ENCODE results near the gene RAB4B. TPM values are rescaled to one million over a fixed set of nuclear protein-coding genes. Genes with fewer than 3 reads are reported as not detected.

RAB4B gene
- total RNA-seq, 1 donor, result 13.8 TPM

DNA sequence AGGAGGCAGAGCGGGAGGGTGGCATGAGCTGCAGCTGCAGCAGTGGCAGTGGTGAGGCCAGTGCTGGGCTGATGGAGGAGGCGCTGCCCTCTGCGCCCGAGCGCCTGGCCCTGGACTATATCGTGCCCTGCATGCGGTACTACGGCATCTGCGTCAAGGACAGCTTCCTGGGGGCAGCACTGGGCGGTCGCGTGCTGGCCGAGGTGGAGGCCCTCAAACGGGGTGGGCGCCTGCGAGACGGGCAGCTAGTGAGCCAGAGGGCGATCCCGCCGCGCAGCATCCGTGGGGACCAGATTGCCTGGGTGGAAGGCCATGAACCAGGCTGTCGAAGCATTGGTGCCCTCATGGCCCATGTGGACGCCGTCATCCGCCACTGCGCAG, 22.9 kb downstream of the RAB4B start:
- TF ChIP-seq CTCF (IDR thresholded peaks at IDR 0.05; ENCODE audit: extremely low read depth, low read depth, low read length), result no peak
- Histone ChIP-seq H3K9me3 (ENCODE audit: low read depth, low read length) (no peaks in the 10 kb centered on the region), H2AFZ (ENCODE audit: low read length) (no peak overlapping the region), H4K20me1 (ENCODE audit: insufficient read depth, low read length) (peaks cover 62% of the 10 kb centered on the region), H3K4me1 (ENCODE audit: insufficient read depth, low read length) (peaks cover 43% of the 10 kb centered on the region), H3K4me3 (ENCODE audit: insufficient read depth, low read length) (peak overlapping the region; percentile 88), H3K27me3 (ENCODE audit: insufficient read depth, low read length) (no peaks in the 10 kb centered on the region), H3K27ac (ENCODE audit: low read depth, low read length) (no peak overlapping the region), H3K79me2 (ENCODE audit: insufficient read depth, low read length) (peaks cover 69% of the 10 kb centered on the region), H3K4me2 (ENCODE audit: insufficient read depth, low read length) (peak overlapping the region; percentile 94), H3K36me3 (ENCODE audit: insufficient read depth, low read length) (peaks cover 36% of the 10 kb centered on the region)
- DNase-seq (ENCODE audit: insufficient read length, low spot score, missing footprints), result no peak

DNA sequence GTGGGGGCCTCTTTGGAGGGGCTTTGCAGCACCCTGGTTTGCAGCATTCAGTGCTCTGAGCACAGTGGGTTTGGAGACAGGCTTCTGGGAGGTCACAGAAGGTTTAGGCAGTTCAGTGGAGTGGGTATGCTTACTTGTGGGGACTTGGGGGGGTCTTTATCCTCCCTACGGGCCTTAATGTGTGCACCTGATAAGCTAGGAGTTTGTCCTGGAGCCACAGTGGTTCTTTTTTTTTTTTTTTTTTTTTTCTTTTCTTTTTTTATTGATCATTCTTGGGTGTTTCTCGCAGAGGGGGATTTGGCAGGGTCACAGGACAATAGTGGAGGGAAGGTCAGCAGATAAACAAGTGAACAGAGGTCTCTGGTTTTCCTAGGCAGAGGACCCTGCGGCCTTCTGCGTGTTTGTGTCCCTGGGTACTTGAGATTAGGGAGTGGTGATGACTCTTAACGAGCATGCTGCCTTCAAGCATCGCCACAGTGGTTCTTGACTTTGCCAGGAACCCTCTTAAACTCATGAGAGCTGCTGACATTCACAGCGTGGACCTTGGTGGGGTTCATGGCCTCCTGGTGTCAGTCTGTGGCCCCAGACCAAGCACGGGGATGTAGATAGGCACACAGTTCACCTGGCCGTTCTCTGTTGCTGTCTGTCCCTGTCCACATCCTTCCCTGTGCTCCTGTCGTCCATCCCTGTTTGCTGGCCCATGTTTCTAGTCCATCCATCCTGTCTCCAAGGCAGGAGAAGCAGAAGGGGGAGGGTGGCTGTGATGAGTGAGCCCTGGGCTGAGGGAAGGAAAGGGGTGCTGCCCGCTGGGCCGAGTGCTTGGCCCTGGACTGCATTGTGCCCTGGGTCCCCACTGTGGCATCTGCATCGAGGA, 23.6 kb downstream of the RAB4B start:
- H3K79me2 ChIP-seq (ENCODE audit: insufficient read depth, low read length), result peaks cover 76% of the 10 kb centered on the region
- H3K4me1 ChIP-seq (ENCODE audit: insufficient read depth, low read length), result peaks cover 49% of the 10 kb centered on the region
- peak; percentile 83 for DNase-seq (ENCODE audit: insufficient read length, low spot score, missing footprints)
- H3K27me3 ChIP-seq (ENCODE audit: insufficient read depth, low read length), result no peaks in the 10 kb centered on the region
- H3K9me3 ChIP-seq (ENCODE audit: low read depth, low read length), result no peaks in the 10 kb centered on the region
- H4K20me1 ChIP-seq (ENCODE audit: insufficient read depth, low read length), result peaks cover 69% of the 10 kb centered on the region
- H2AFZ ChIP-seq (ENCODE audit: low read length), result no peak overlapping the region
- TF ChIP-seq CTCF (IDR thresholded peaks at IDR 0.05; ENCODE audit: extremely low read depth, low read depth, low read length), result no peak
- H3K4me3 ChIP-seq (ENCODE audit: insufficient read depth, low read length), result peak overlapping the region; percentile 88
- H3K36me3 ChIP-seq (ENCODE audit: insufficient read depth, low read length), result peaks cover 36% of the 10 kb centered on the region
- peak overlapping the region; percentile 94 for H3K4me2 ChIP-seq (ENCODE audit: insufficient read depth, low read length)
- H3K27ac ChIP-seq (ENCODE audit: low read depth, low read length), result peak overlapping the region; percentile 45

DNA sequence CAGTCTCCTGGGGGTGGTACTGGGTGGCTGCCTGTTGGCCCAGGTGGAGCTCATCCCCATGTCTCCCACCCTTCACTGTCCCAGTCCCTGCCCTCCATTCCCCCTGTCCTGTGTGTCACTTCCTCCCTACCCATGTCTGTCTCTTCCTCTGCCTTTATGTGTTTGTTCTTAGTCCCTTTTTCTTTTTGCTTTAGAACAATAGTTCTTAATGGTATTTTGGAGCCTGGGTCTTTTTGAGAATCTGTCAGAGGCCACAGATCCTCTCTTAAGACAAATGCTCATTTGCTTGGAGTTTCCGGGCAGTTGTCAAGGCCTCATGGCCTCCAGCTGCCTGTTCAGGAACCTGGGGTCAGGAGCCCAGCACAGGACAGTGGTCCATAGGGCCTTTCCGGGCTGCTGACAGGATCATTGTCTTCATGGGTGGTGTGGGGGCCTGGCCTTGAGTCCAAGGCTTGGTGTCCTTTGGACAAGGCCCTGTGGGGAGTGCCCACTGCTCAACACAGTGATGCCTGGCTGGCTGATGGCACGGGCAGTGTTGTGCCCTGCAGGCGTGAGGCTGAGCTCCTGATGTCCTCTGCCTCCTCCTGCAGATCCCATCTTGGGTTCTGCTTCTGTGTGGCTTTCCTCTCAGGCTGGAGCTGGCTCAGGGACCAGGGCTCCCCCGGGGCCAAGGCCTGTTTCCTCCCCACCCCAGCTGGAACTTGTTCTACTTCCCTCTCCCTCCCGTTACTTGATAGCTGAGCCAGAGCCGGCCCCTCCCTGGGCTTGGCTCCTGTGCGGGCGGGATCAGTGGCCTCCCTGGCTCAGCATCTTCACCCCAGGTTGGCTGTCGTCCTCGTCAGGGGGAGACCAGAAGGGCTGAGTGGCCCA, 24.5 kb downstream of the RAB4B start:
- peaks cover 78% of the 10 kb centered on the region for H4K20me1 ChIP-seq (ENCODE audit: insufficient read depth, low read length)
- no peak overlapping the region for H2AFZ ChIP-seq (ENCODE audit: low read length)
- H3K27ac ChIP-seq (ENCODE audit: low read depth, low read length), result peak overlapping the region; percentile 45
- H3K36me3 ChIP-seq (ENCODE audit: insufficient read depth, low read length), result peaks cover 42% of the 10 kb centered on the region
- peak overlapping the region; percentile 53 for H3K4me3 ChIP-seq (ENCODE audit: insufficient read depth, low read length)
- H3K9me3 ChIP-seq (ENCODE audit: low read depth, low read length), result no peaks in the 10 kb centered on the region
- H3K4me2 ChIP-seq (ENCODE audit: insufficient read depth, low read length), result peak overlapping the region; percentile 94
- peaks cover 50% of the 10 kb centered on the region for H3K4me1 ChIP-seq (ENCODE audit: insufficient read depth, low read length)
- DNase-seq (ENCODE audit: insufficient read length, low spot score, missing footprints), result peak; percentile 74
- peaks cover 85% of the 10 kb centered on the region for H3K79me2 ChIP-seq (ENCODE audit: insufficient read depth, low read length)
- no peak for TF ChIP-seq CTCF (IDR thresholded peaks at IDR 0.05; ENCODE audit: extremely low read depth, low read depth, low read length)
- H3K27me3 ChIP-seq (ENCODE audit: insufficient read depth, low read length), result no peaks in the 10 kb centered on the region

Measured in osteoblast (primary cell).